Measurements from ENCODE around the gene CBX4. TPM values are rescaled to one million over a fixed set of nuclear protein-coding genes. Genes with fewer than 3 reads are reported as not detected.

Gene CBX4
- polyA plus RNA-seq, 4 donors, result 5.4 to 50.4 (median 10.7) TPM

DNA sequence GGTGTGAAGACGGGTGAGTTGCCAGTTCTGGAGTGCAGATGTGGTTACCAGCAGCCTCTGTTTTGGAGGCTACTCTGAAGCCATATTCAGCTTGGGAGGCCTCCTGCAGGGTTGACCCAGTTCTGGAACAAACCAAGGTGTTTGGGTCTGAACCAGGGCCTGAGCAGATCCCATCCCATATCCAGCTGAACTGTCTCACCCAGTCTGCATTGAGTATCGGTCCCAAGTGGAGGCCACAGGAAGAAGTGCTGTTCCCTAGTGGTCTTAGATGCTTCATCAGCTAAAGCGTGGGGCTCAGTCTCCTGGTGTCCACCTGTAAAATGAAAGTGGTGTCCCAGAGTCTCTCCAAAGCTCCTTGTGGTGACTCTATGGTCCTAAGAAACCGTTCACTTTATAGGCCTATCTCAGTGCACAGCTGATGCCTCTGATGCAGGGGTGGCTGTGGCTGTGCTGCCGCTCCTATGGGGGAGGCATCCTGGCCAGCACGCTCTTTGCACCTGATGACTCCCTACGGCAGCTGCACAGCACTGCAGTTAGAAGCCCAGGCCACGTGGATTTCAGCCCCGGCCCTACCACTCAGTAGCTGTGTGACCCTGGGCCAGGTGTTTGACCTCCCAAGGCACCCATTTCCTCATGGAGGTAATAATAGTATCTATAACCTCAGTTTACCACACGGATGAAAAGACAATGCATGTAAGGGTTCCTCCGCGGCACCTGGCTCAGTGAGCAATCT lies 21.0 kb downstream of the CBX4 start:
- Histone ChIP-seq H3K36me3 (ENCODE audit: control insufficient read depth in 3 of 3, insufficient read depth in 2 of 3, low read depth in 1 of 3, low read length in 3 of 3) (no peaks in the 10 kb centered on the region), H3K4me1 (ENCODE audit: control insufficient read depth in 3 of 3, insufficient read depth in 2 of 3, low read depth in 1 of 3, low read length in 2 of 3) (peaks cover 0 to 13% (median 0%) of the 10 kb centered on the region in 3 donors), H3K9me3 (ENCODE audit: control insufficient read depth in 2 of 2, insufficient read depth in 1 of 2, low read depth in 1 of 2, low read length in 1 of 2) (no peaks in the 10 kb centered on the region), H3K4me3 (ENCODE audit: low read depth in 1 of 3, low read length in 3 of 3) (no peak overlapping the region), H3K27me3 (ENCODE audit: control insufficient read depth in 3 of 3, insufficient read depth in 3 of 3, low read length in 3 of 3) (peaks cover 6 to 66% (median 23%) of the 10 kb centered on the region in 3 donors), H3K27ac (ENCODE audit: low read depth in 1 of 3, low read length in 2 of 3) (no peak overlapping the region)
- no peak for FAIRE-seq
- DNase-seq, result no peak
- 81 to 94% (median 84%) methylated on average over 12 of the region's 12 CpGs for WGBS, 3 donors

DNA sequence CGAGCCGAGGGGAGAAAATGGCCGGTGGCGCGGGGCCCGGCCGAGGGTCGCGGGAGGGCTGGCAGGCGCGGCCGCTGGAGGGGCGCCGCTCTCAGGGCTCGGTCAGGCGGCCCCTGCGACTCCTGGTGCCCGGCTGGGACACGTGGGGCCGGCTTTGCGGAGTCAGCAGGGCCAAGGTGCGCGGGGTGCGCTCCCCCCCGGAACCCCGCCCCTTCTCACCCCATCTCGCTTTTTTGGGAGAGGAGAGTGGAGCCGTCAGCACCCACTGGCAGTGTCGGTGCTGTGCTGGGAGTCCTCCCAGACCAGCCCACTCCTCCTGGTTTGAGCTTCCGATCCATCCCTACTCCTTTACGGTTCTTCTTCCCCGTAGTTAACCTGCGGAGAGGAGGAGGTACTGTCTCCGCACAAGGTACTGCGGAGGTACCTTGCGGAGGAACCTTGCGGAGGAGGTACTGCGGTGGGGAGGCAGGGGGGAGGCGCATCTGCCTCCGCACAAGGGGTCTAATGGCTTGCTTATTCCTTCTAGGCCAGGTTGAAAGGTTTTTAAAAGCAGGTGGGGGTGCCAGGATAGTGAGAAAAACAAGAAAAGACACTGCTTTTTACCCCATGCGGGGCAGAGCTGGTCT lies 23.3 kb downstream of the CBX4 start:
- FAIRE-seq, result no peak
- peaks cover 0 to 32% (median 0%) of the 10 kb centered on the region in 3 donors for H3K4me1 ChIP-seq (ENCODE audit: control insufficient read depth in 3 of 3, insufficient read depth in 2 of 3, low read depth in 1 of 3, low read length in 2 of 3)
- H3K9me3 ChIP-seq (ENCODE audit: control insufficient read depth in 2 of 2, insufficient read depth in 1 of 2, low read depth in 1 of 2, low read length in 1 of 2), result peaks cover 0 to 2% of the 10 kb centered on the region in 2 donors
- peaks cover 6 to 83% (median 38%) of the 10 kb centered on the region in 3 donors for H3K27me3 ChIP-seq (ENCODE audit: control insufficient read depth in 3 of 3, insufficient read depth in 3 of 3, low read length in 3 of 3)
- H3K27ac ChIP-seq (ENCODE audit: low read depth in 1 of 3, low read length in 2 of 3), result no peak overlapping the region
- no peaks in the 10 kb centered on the region for H3K36me3 ChIP-seq (ENCODE audit: control insufficient read depth in 3 of 3, insufficient read depth in 2 of 3, low read depth in 1 of 3, low read length in 3 of 3)
- WGBS, 3 donors, result 29 to 52% (median 44%) methylated on average over 37 to 41 of the region's 41 CpGs
- no peak overlapping the region for H3K4me3 ChIP-seq (ENCODE audit: low read depth in 1 of 3, low read length in 3 of 3)
- peak in 1 of 2 donors; percentile 46 for DNase-seq

DNA sequence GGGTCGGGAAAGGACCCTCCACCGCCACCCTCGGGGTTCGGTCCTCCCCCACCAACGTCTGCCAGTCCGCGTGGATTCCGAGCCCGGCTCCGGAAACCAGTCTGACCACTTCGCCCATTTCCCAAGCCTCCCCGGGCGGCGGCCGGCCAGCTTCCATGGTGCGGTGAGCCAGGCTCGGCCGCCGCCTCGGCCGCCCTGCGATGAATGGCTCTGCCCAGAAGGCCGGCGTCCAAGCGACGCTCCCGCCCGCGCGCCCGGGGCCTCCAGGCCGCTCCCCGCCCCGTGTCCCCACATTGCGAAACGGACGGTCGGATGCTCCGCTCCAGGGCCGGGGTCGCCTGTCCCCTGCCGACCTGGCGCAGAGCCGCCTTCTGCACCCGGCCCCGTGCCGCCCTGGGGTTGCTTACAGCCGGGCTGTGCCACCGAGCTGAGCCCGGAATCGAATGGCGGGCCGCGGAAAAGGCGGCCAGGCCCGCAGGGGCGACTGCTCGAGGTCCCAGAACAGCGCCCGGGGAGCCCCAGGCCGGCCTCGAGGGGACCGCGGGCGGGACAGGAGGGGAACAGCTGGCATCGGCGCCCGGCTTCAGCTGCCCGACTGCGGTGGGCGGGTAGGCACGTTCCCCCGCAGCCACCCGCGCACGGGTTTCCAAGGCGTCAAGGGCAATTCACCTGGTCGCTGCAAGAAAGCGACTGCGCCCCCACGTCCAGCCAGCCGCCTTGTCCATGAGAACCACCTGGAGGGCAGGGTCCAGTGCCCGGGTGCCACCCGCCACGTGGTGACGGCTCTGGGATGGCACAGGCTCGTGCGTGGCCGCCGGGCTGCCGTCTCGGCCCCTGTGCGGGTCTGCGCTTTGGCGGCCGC lies 24.0 kb downstream of the CBX4 start:
- Histone ChIP-seq H3K27me3 (ENCODE audit: control insufficient read depth in 3 of 3, insufficient read depth in 3 of 3, low read length in 3 of 3) (peaks cover 6 to 90% (median 40%) of the 10 kb centered on the region in 3 donors), H3K9me3 (ENCODE audit: control insufficient read depth in 2 of 2, insufficient read depth in 1 of 2, low read depth in 1 of 2, low read length in 1 of 2) (peaks cover 0 to 2% of the 10 kb centered on the region in 2 donors), H3K36me3 (ENCODE audit: control insufficient read depth in 3 of 3, insufficient read depth in 2 of 3, low read depth in 1 of 3, low read length in 3 of 3) (no peaks in the 10 kb centered on the region), H3K4me3 (ENCODE audit: low read depth in 1 of 3, low read length in 3 of 3) (peak overlapping the region in 1 of 3 donors; percentile 12), H3K27ac (ENCODE audit: low read depth in 1 of 3, low read length in 2 of 3) (no peak overlapping the region), H3K4me1 (ENCODE audit: control insufficient read depth in 3 of 3, insufficient read depth in 2 of 3, low read depth in 1 of 3, low read length in 2 of 3) (peaks cover 0 to 39% (median 0%) of the 10 kb centered on the region in 3 donors)
- no peak for FAIRE-seq
- peak in 1 of 2 donors; percentile 73 for DNase-seq
- 2 to 4% (median 4%) methylated on average over 74 to 96 of the region's 96 CpGs for WGBS, 3 donors

DNA sequence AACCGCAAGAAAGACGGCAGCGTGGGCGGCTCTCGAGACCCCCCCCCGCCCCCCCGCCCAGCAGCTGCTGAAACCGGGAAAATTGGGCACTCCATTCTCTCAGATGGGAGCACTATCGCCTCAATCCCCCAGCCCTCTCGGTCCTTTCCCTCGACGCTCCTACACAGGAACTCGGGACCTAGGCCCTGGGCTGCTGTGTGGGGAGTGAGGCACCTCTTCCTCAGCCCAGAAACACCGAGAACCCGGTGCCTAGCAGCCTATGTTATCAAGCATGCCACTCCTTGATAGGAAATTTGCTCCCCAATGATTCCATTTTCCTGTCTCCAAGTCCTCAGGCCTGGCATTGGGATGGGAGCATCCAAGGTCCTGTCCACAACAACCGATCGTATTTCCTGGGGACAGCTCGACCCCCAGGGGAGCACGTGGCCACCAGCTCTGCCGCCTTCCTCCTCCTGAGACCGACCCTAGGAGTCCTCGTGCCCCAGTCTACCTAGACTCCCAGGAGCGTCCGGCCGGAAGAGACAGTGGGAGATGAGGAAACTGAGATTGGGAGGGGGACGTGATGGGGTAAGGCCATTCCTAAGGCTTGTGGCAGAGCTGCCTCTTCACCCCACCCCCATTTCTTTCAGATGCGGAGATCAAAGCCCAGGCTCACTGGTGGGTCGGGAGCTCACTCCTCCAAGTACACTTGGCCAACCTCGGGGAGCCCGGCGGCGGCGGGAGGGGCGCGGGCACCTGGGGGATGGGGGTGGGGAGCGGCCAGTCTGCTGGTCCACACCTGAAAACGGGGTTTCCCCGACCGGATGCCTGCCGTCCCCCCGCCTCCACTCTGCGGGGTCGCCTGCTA lies 24.9 kb downstream of the CBX4 start:
- WGBS, 3 donors, result 3 to 10% (median 6%) methylated on average over 35 to 43 of the region's 43 CpGs
- Histone ChIP-seq H3K9me3 (ENCODE audit: control insufficient read depth in 2 of 2, insufficient read depth in 1 of 2, low read depth in 1 of 2, low read length in 1 of 2) (peaks cover 0 to 2% of the 10 kb centered on the region in 2 donors), H3K36me3 (ENCODE audit: control insufficient read depth in 3 of 3, insufficient read depth in 2 of 3, low read depth in 1 of 3, low read length in 3 of 3) (no peaks in the 10 kb centered on the region), H3K4me3 (ENCODE audit: low read depth in 1 of 3, low read length in 3 of 3) (peak overlapping the region in 1 of 3 donors; percentile 12), H3K4me1 (ENCODE audit: control insufficient read depth in 3 of 3, insufficient read depth in 2 of 3, low read depth in 1 of 3, low read length in 2 of 3) (peaks cover 0 to 41% (median 0%) of the 10 kb centered on the region in 3 donors), H3K27ac (ENCODE audit: low read depth in 1 of 3, low read length in 2 of 3) (no peak overlapping the region), H3K27me3 (ENCODE audit: control insufficient read depth in 3 of 3, insufficient read depth in 3 of 3, low read length in 3 of 3) (peaks cover 6 to 89% (median 42%) of the 10 kb centered on the region in 3 donors)
- FAIRE-seq, result no peak
- DNase-seq, result peak in 1 of 2 donors; percentile 55

DNA sequence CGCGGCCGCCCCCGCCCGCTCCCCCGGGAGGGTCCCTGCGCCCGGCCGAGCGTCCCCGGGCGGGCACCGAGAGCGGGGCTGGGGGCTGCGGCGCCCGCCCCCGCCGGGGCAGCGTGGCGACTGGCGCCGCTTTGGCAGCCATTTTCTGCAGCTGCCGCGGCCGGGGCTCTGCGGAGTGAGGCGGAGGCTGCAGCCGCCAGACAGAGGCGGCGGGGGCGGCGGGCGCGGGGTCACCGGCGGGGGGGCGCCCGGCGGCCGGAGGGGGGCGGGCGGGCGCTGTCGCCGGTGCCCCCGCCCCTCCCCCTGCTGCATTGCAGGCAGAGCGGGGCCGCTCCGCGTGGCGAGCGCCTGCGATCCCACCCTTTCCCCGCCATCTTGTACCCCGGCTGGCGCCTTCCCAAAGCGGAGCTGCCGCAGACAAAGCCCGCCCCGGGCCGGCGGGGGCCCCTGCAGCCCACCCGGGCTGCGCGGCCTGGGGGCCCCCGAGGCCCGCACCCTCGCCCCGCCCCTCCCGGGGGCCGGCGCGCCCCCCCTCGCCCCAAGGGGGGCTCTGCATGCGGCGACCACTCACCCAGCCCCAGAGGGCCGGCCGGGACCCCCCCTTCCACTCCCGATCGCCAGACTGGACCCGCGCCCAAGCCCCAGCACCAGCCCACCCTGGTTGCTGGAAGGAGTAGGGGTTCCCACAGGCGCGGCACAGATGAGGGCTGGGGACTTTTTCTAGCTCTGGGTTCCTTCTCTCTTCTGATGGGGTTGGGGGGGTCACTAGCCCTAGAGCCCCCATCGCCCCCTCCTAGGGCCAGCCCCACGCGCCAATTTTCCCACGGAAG lies 25.7 kb downstream of the CBX4 start:
- Histone ChIP-seq H3K4me1 (ENCODE audit: control insufficient read depth in 3 of 3, insufficient read depth in 2 of 3, low read depth in 1 of 3, low read length in 2 of 3) (peaks cover 0 to 46% (median 0%) of the 10 kb centered on the region in 3 donors), H3K9me3 (ENCODE audit: control insufficient read depth in 2 of 2, insufficient read depth in 1 of 2, low read depth in 1 of 2, low read length in 1 of 2) (peaks cover 0 to 2% of the 10 kb centered on the region in 2 donors), H3K36me3 (ENCODE audit: control insufficient read depth in 3 of 3, insufficient read depth in 2 of 3, low read depth in 1 of 3, low read length in 3 of 3) (no peaks in the 10 kb centered on the region), H3K27me3 (ENCODE audit: control insufficient read depth in 3 of 3, insufficient read depth in 3 of 3, low read length in 3 of 3) (peaks cover 6 to 90% (median 47%) of the 10 kb centered on the region in 3 donors), H3K27ac (ENCODE audit: low read depth in 1 of 3, low read length in 2 of 3) (no peak overlapping the region), H3K4me3 (ENCODE audit: low read depth in 1 of 3, low read length in 3 of 3) (peak overlapping the region in 2 of 3 donors; percentile 23 to 50)
- FAIRE-seq (no peak), DNase-seq (peak in 1 of 2 donors; percentile 38)
- WGBS, 3 donors, result 1 to 4% (median 2%) methylated on average over 14 to 89 of the region's 89 CpGs

DNA sequence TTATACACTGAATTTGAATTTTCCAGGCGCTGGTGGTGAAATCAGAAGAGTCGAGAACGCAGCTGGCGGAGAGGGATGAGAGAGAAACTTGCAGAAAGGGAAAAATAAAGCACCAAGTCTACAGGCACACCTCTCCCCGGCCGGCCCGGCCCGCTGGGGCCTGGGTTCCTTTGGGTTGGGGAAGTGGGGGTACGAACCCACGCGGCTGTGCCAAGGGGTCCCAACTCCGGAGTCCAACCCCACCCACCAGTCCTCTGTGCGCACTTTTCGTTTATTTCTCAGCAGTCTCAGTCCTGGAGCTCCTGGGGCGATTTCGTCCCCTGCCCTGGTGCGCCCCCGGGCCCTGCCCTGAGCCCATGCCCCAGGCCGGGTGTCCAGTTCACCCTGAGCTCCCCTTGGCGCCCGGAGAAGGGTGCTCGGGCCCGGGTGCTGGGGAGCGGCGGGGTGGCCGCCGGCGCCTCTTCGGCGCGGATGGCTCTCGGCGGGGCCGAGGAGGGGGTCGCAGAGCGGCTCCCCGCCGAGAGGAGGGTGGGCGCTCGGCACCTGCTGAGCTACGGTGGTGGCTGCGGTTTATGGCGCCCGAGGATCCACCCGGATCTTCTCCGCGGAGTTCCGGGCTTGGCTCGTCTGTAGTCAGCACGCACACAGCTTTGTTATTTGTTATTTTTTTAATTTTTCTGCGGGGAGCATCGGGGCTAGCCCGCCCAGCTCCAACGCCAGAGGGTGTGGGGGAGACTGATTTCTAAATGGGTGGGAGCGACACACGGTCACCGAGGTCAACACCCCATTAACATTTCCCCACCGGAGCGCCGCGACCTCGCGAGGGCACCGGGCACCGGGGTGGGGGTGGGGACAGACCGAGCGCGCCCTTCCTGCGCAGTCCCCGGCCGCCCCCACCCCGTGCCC lies 26.6 kb downstream of the CBX4 start:
- no peaks in the 10 kb centered on the region for H3K36me3 ChIP-seq (ENCODE audit: control insufficient read depth in 3 of 3, insufficient read depth in 2 of 3, low read depth in 1 of 3, low read length in 3 of 3)

More for the DNA sequence above, 26.6 kb downstream of the CBX4 start:
- DNase-seq (peak in 1 of 2 donors; percentile 62), FAIRE-seq (no peak)
- no peak overlapping the region for H3K27ac ChIP-seq (ENCODE audit: low read depth in 1 of 3, low read length in 2 of 3)
- H3K4me3 ChIP-seq (ENCODE audit: low read depth in 1 of 3, low read length in 3 of 3), result peak overlapping the region; percentile 23 to 50 (median 25)
- peaks cover 4 to 90% (median 56%) of the 10 kb centered on the region in 3 donors for H3K27me3 ChIP-seq (ENCODE audit: control insufficient read depth in 3 of 3, insufficient read depth in 3 of 3, low read length in 3 of 3)
- H3K9me3 ChIP-seq (ENCODE audit: control insufficient read depth in 2 of 2, insufficient read depth in 1 of 2, low read depth in 1 of 2, low read length in 1 of 2), result peaks cover 0 to 2% of the 10 kb centered on the region in 2 donors
- peaks cover 0 to 46% (median 0%) of the 10 kb centered on the region in 3 donors for H3K4me1 ChIP-seq (ENCODE audit: control insufficient read depth in 3 of 3, insufficient read depth in 2 of 3, low read depth in 1 of 3, low read length in 2 of 3)
- WGBS, 3 donors, result 3 to 5% (median 3%) methylated on average over 50 to 72 of the region's 72 CpGs
